Transverse colon (tissue), 4 donors: ENCODE results near the gene DIS3L2. TPM values are rescaled to one million over a fixed set of nuclear protein-coding genes. Genes with fewer than 3 reads are reported as not detected.

Experiments used
- DNase-seq: peaks from one replicate; pipeline ENCODE4 v3.0.0-alpha.2; 2019
- H3K27ac ChIP-seq, 4 donors: fragments of 200-600 bp; sonication (generic); 2 replicates each; pipeline ENCODE4 v1.5.1; 2016 to 2018; ENCODE audit warnings: inconsistent platforms in 4 of 4
- H3K27me3 ChIP-seq: fragments of 200-600 bp; sonication (generic); 2 replicates; pipeline ENCODE4 v1.5.1; 2017; ENCODE audit warnings: inconsistent platforms
- H3K36me3 ChIP-seq, 4 donors: fragments of 200-600 bp; sonication (generic); 2 replicates each; pipeline ENCODE4 v1.5.1; 2017 to 2019; ENCODE audit warnings: inconsistent platforms in 4 of 4
- H3K4me1 ChIP-seq, 4 donors: fragments of 200-600 bp; sonication (generic); 2 replicates each; pipeline ENCODE4 v1.5.1; 2017 to 2020; ENCODE audit warnings: inconsistent platforms in 4 of 4
- H3K4me3 ChIP-seq, 4 donors: fragments of 200-600 bp; sonication (generic); 1 replicate in 1 of 4; 2 replicates in 3 of 4; pipeline versions ENCODE4 v1.5.1 to v1.6.1; 2017 to 2019; ENCODE audit warnings: inconsistent platforms in 4 of 4
- H3K9me3 ChIP-seq, 2 donors: fragments of 200-600 bp; sonication (generic); 2 replicates each; pipeline ENCODE4 v1.5.1; 2017 to 2019; ENCODE audit warnings: inconsistent platforms in 2 of 2
- EP300 ChIP-seq: sonication (generic); formaldehyde crosslinking; IDR thresholded peaks from one replicate; pipeline ENCODE4 v1.6.1; 2017; ENCODE audit warnings: antibody characterized with exemption, low read depth
- POLR2A ChIP-seq: fragments of 450-650 bp; IDR thresholded peaks from one replicate; pipeline ENCODE4 v1.6.1; 2016; ENCODE audit warnings: antibody characterized with exemption, mild to moderate bottlenecking, moderate library complexity
- POLR2AphosphoS5 ChIP-seq, 3 donors: sonication (generic); formaldehyde crosslinking; IDR thresholded peaks; one replicate each; pipeline ENCODE4 v1.6.1; 2016; ENCODE audit warnings: antibody characterized with exemption in 3 of 3
- WGBS, 2 donors: methylation state at CpG; one replicate each; pipeline ENCODE4 v1.1.5; 2018; ENCODE audit warnings: low coverage in 1 of 2; 5-methylcytosine and 5-hydroxymethylcytosine counted together
- in situ Hi-C, 4 donors: fragments of 200-750 bp; cut with MboI; loops; one replicate each; pipeline versions ENCODE4 v1.15.0 to v1.15.1; 2017; ENCODE audit warnings: low sequenced_read_pairs in 3 of 4, low pct_ligation_motif_present in 1 of 4, low pct_unique_long_range_greater_than_20kb in 1 of 4
- intact Hi-C: fragments of 100-400 bp; cut with DNase I; formaldehyde crosslinking; loops from one replicate; pipeline ENCODE4 v1.15.1; 2023; ENCODE audit warnings: low total_unique reads
- total RNA-seq, 4 donors: library from RNA; depleted of rRNA; stranded (reverse); fragments of >200 nt; gene quantifications; one replicate each; pipeline ENCODE4 v1.1.0, GENCODE V29; 2016
- TF ChIP-seq, protein P1 (sequence below), 5 experiments: fragments of 200-600 bp in 3 of 5; fragments of 450-650 bp in 2 of 5; sonication (generic) in 3 of 5; IDR thresholded peaks; 1 replicate in 2 of 5; 2 replicates in 3 of 5; pipeline ENCODE4 v1.5.1; 2016 to 2017; ENCODE audit warnings: antibody characterized with exemption in 5 of 5, inconsistent platforms in 3 of 5, mild to moderate bottlenecking in 2 of 5, moderate library complexity in 1 of 5

Gene DIS3L2
- total RNA-seq, 4 donors from 2014 or later: 24.7 to 99.9 (median 51.2) TPM

GRCh38 chr2:231918501-231919330 lies 42.8 kb upstream of the DIS3L2 start:
- Histone ChIP-seq H3K9me3 (no peaks in the 10 kb centered on the region), H3K4me3 (no peak overlapping the region), H3K27ac (no peak overlapping the region), H3K4me1 (no peaks in the 10 kb centered on the region), H3K27me3 (peaks cover 17% of the 10 kb centered on the region), H3K36me3 (no peaks in the 10 kb centered on the region)
- no peak for TF ChIP-seq POLR2A
- TF ChIP-seq, protein P1, sequence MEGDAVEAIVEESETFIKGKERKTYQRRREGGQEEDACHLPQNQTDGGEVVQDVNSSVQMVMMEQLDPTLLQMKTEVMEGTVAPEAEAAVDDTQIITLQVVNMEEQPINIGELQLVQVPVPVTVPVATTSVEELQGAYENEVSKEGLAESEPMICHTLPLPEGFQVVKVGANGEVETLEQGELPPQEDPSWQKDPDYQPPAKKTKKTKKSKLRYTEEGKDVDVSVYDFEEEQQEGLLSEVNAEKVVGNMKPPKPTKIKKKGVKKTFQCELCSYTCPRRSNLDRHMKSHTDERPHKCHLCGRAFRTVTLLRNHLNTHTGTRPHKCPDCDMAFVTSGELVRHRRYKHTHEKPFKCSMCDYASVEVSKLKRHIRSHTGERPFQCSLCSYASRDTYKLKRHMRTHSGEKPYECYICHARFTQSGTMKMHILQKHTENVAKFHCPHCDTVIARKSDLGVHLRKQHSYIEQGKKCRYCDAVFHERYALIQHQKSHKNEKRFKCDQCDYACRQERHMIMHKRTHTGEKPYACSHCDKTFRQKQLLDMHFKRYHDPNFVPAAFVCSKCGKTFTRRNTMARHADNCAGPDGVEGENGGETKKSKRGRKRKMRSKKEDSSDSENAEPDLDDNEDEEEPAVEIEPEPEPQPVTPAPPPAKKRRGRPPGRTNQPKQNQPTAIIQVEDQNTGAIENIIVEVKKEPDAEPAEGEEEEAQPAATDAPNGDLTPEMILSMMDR (IDR thresholded peaks at IDR 0.05): no peak
- TF ChIP-seq POLR2AphosphoS5 (IDR thresholded peaks at IDR 0.05): no peak
- TF ChIP-seq EP300: no peak
- in situ Hi-C loops (loop anchor here in 1 of 4 donors (25.0 kb wide), 2 partner anchors 394 to 519 kb away; no protein-coding TSS in a partner anchor), intact Hi-C loops (no loop called here)
- DNase-seq: no peak
- 96% methylated on average over 21 of the region's 21 CpGs; no CpG with 5 or more reads in 1 of the 2 donors for WGBS, 2 donors

DNA sequence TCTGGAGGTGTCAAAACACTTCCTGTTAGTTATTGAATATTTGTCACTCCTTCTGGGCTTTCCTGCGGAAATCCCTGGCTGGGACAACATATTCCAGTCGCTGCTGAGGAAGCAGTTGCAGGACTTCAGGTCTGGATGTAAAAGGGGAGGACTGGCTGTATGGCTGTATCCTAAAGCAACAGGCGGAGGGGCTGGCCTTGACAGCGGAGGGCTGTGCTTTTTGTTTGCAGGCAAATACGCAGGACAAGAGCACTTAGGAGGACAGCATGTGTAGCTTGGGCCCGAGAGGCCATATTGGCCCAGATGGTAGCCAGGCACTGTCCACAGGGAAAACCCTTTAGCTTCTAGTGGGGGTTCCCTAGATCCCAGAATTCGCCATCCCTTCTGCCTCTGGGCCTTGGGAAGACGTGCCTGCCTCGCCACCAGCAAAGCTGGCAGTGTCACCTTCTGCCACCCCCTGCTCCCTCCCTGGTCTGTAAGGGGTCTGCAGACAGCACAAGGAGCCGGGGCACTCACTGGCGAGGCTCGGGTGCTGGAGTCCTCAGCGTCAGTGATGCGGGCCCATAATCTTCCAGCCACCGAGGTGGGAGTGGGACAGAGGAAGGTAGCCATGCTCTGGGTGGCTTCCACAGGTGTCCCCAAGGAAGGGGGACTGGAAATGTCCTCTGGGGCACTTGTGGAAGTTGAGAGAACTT lies 42.0 kb upstream of the DIS3L2 start:
- no peak overlapping the region for H3K27ac ChIP-seq
- TF ChIP-seq EP300 (no peak), POLR2AphosphoS5 (IDR thresholded peaks at IDR 0.05) (no peak), POLR2A (no peak)
- TF ChIP-seq, protein P1 (IDR thresholded peaks at IDR 0.05): no peak
- H3K27me3 ChIP-seq: peaks cover 25% of the 10 kb centered on the region
- H3K4me3 ChIP-seq: no peak overlapping the region
- in situ Hi-C loops (loop anchor here in 3 of 4 donors (10.0 to 25.0 kb wide), 4 partner anchors 215 to 518 kb away; no protein-coding TSS in a partner anchor), intact Hi-C loops (no loop called here)
- DNase-seq: no peak
- no peaks in the 10 kb centered on the region for H3K36me3 ChIP-seq
- H3K4me1 ChIP-seq: no peaks in the 10 kb centered on the region
- WGBS, 2 donors: 80 to 87% methylated on average over 2 to 15 of the region's 15 CpGs
- H3K9me3 ChIP-seq: no peaks in the 10 kb centered on the region

- Histone ChIP-seq H3K27me3 (peaks cover 34% of the 10 kb centered on the region), H3K27ac (no peak overlapping the region), H3K4me3 (no peak overlapping the region), H3K4me1 (peaks cover under 1 to 5% (median 1%) of the 10 kb centered on the region in 4 donors), H3K36me3 (no peaks in the 10 kb centered on the region), H3K9me3 (no peaks in the 10 kb centered on the region)
- 85% methylated on average over 3 of the region's 3 CpGs; no CpG with 5 or more reads in 1 of the 2 donors for WGBS, 2 donors
- in situ Hi-C loops: loop anchor here in 3 of 4 donors (10.0 to 25.0 kb wide), 4 partner anchors 214 to 517 kb away; no protein-coding TSS in a partner anchor
- intact Hi-C loops: no loop called here
- TF ChIP-seq POLR2AphosphoS5 (IDR thresholded peaks at IDR 0.05): no peak
- TF ChIP-seq EP300: no peak
- TF ChIP-seq, protein P1 (IDR thresholded peaks at IDR 0.05): no peak
- TF ChIP-seq POLR2A: no peak
- DNase-seq: no peak
Observed at GRCh38 chr2:231920366-231920765, 41.1 kb upstream of the DIS3L2 start.

DNA sequence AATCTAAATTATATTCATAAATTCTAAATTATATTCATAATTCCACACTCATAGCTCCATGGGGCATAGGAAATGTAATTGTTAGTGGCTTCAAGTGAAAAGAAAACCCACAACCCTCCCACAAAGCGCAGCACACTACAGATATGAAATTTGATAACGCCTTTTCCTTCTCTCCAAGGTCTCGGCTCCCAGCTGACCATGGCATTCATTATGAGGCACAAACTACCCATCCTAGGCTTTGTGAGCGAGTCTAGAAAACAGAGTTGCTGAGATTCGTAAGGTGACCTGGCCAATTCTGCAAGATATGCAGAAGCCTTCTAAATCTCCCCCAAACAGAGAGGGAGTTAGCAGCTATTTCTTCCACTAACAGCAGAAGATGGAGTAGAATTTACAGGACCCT lies 40.7 kb upstream of the DIS3L2 start:
- DNase-seq: no peak
- TF ChIP-seq POLR2AphosphoS5 (IDR thresholded peaks at IDR 0.05) (no peak), POLR2A (no peak), EP300 (no peak)
- TF ChIP-seq, protein P1 (IDR thresholded peaks at IDR 0.05): no peak
- no peaks in the 10 kb centered on the region for H3K9me3 ChIP-seq
- WGBS, 2 donors: 80% methylated on average over 5 of the region's 5 CpGs; no CpG with 5 or more reads in 1 of the 2 donors
- in situ Hi-C loops: loop anchor here in 3 of 4 donors (10.0 to 25.0 kb wide), 4 partner anchors 214 to 517 kb away; no protein-coding TSS in a partner anchor
- H3K4me3 ChIP-seq: no peak overlapping the region
- peaks cover 38% of the 10 kb centered on the region for H3K27me3 ChIP-seq
- no peak overlapping the region for H3K27ac ChIP-seq
- intact Hi-C loops: no loop called here
- no peaks in the 10 kb centered on the region for H3K36me3 ChIP-seq
- H3K4me1 ChIP-seq: peaks cover 5 to 9% (median 6%) of the 10 kb centered on the region in 4 donors
